T-helper 17 cell (primary cell): ENCODE data around the gene SIK1. TPM values are rescaled to one million over a fixed set of nuclear protein-coding genes. Genes with fewer than 3 reads are reported as not detected.
"Not testable (repeated sequence)": the region's sequence is repeated elsewhere in the genome, so short reads cannot be mapped to it uniquely, and the experiment has no call there.

Source experiments
- ATAC-seq: fragments of 150-1000 bp; cut with Tn5 transposase; 2 replicates; pipeline ENCODE4 v1.10.0; 2021; ENCODE audit warnings: mild to moderate bottlenecking, moderate library complexity
- DNase-seq, 3 donors: peaks; one replicate each; pipeline versions ENCODE4 v3.0.0 to v3.0.0-alpha.2; 2020 to 2021
- H3K9me3 ChIP-seq: one replicate; pipeline ENCODE4 v1.7.0; 2013; ENCODE audit warnings: low read length, mild to moderate bottlenecking; ENCODE audit not compliant: control insufficient read depth, poor library complexity, severe bottlenecking
- H3K27ac Mint-ChIP-seq: one replicate; pipeline ENCODE4 v1.8.0; 2022; ENCODE audit warnings: mild to moderate bottlenecking, moderate library complexity, mixed read lengths
- H3K27me3 Mint-ChIP-seq: one replicate; pipeline ENCODE4 v1.8.0; 2022; ENCODE audit warnings: mixed read lengths
- H3K36me3 Mint-ChIP-seq: one replicate; pipeline ENCODE4 v1.8.0; 2022; ENCODE audit warnings: low read depth, mixed read lengths
- H3K4me1 Mint-ChIP-seq: one replicate; pipeline ENCODE4 v1.8.0; 2022; ENCODE audit warnings: mild to moderate bottlenecking, mixed read lengths
- H3K4me3 Mint-ChIP-seq: one replicate; pipeline ENCODE4 v1.8.0; 2022; ENCODE audit warnings: mild to moderate bottlenecking, moderate library complexity, mixed read lengths
- total RNA-seq, 4 donors: library from RNA in 2 of 4; stranded (reverse) in 2 of 4; gene quantifications; one replicate each; pipeline ENCODE4 v1.2.3 and lab custom pipeline; 2022 to 2026

The SIK1 gene
- total RNA-seq (100 to 1,000 TPM; 229 to 266 TPM), total RNA-seq (lab: John Stamatoyannopoulos, UW) (0.58 to 3.8 reads per million in 2 donors)

GRCh38 chr21:43426404-43427241, at the start of gene SIK1:
TSS of gene SIK1 (minus strand) at chr21:43427131. CDS start at chr21:43426178, 953 bp downstream.
- H3K36me3 Mint-ChIP-seq, H3K27me3 Mint-ChIP-seq, H3K9me3 ChIP-seq, H3K4me1 Mint-ChIP-seq, H3K27ac Mint-ChIP-seq, DNase-seq, H3K4me3 Mint-ChIP-seq: not testable (repeated sequence)
- ATAC-seq, result peak; percentile 8

GRCh38 chr21:43471597-43472242, 44.8 kb upstream of the SIK1 start:
- H3K4me1 Mint-ChIP-seq, DNase-seq, H3K9me3 ChIP-seq, H3K27ac Mint-ChIP-seq, ATAC-seq, H3K27me3 Mint-ChIP-seq, H3K4me3 Mint-ChIP-seq, H3K36me3 Mint-ChIP-seq: not testable (repeated sequence)

DNA sequence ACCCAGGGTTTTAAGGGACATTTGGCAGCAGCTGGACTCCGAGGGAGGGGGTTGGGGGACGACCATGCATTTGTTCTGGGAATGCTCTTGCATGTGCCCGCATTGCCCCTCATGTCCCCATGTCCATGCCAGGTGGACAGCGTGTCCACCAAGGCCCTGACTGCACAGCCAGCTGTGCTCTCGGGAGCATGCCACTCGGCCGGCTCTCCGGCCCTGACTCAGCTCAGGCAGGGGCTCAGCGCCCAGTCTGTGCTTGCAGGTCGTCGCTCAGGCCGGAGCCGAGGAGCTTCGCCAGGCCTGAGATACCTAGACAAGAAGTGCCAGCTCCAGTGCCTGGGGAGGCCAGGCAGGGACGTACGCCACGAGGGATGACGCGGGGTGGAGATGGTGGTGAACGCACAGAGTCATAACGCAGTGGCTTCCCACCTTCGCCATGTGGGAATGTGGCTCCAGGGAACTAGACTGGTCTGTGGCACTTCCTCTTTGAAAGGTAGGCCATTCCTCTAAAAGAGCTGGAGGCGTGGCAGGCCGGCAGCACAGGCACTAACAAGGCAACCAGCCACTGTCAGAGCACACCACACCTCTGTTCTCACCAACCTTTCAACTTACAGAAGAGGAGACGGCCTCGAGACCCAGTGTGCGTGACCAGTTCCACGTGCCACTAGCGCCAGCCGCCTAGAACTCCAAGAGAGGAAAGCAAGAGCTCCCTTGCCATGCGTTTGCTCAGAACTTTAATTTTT, 43.0 kb upstream of the SIK1 start:
- ATAC-seq, DNase-seq, H3K27me3 Mint-ChIP-seq, H3K4me1 Mint-ChIP-seq, H3K9me3 ChIP-seq, H3K4me3 Mint-ChIP-seq, H3K36me3 Mint-ChIP-seq, H3K27ac Mint-ChIP-seq: not testable (repeated sequence)

GRCh38 chr21:43467785-43468184, 40.9 kb upstream of the SIK1 start:
- Mint-ChIP-seq H3K36me3 (no peaks in the 10 kb centered on the region), H3K27me3 (no peaks in the 10 kb centered on the region), H3K4me3 (no peak overlapping the region), H3K27ac (peak overlapping the region; percentile 24), H3K4me1 (no peaks in the 10 kb centered on the region)
- no peaks in the 10 kb centered on the region for H3K9me3 ChIP-seq
- ATAC-seq (no peak), DNase-seq (no peak)

DNA sequence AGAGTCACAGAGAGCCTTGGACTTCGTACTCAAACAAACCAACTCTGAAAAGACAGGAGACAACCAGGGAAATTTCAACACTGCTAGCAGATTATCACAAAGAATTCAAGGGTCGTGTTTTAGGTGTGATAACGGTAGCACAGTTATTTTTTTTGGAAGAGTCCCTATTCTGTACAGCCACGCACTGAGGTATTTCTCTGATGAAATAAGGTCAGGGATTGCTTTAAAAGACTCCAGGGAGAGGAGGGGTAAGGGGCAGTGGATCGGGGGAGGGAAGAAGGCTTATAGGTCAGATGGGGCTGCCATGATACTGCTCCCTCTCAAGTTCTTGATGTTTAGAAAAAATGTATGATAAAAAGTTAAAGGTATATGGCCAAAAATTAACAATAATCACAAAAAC, 38.2 kb upstream of the SIK1 start:
- not testable (repeated sequence) for H3K36me3 Mint-ChIP-seq, ATAC-seq, H3K27ac Mint-ChIP-seq, H3K4me1 Mint-ChIP-seq, H3K27me3 Mint-ChIP-seq, H3K9me3 ChIP-seq, H3K4me3 Mint-ChIP-seq, DNase-seq

- not testable (repeated sequence) for H3K4me1 Mint-ChIP-seq, H3K9me3 ChIP-seq, DNase-seq, H3K36me3 Mint-ChIP-seq, H3K27ac Mint-ChIP-seq, H3K27me3 Mint-ChIP-seq, H3K4me3 Mint-ChIP-seq, ATAC-seq
Observed at GRCh38 chr21:43463498-43464261, 36.7 kb upstream of the SIK1 start.

DNA sequence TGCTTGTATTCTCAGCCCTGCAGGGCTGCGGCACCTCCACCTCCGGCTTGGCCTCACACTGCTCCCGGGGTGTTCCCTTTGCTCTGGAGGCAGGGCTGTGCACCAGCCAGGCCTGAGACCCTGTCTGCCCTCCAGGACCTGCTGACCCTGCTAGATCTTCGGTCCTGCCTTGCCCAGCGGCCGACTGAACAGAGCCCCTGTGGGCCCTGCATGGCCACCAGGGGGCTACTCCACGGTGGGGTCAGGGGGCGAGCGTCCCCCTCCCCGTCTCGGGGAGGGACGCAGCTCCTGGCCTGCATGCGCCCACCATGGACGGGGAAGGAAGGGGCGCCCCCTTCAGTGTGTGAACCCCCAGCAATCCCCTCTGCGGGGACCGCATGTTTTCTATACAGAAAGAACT, 36.0 kb upstream of the SIK1 start:
- H3K4me1 Mint-ChIP-seq, ATAC-seq, H3K36me3 Mint-ChIP-seq, H3K9me3 ChIP-seq, DNase-seq, H3K27me3 Mint-ChIP-seq, H3K4me3 Mint-ChIP-seq, H3K27ac Mint-ChIP-seq: not testable (repeated sequence)

DNA sequence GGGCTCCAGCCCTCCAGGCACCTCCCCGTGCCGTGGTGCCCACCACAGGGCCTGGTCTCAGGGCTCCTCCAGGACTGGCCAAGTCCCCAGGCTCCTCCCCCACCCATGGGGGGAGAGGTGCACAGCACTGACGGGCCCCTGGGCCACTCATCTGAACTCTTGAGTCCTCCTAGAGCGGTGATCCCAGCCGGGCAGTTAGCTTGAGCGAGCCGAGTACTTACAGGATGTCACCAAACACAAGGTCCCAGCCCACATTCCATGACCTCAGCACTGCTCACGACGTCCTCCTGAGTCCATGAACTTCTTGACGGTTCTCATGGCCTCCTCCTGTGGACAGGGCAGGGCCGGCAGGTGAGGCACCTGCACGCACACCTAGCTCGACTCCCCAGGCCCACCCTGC, 33.5 kb upstream of the SIK1 start:
- DNase-seq, H3K27ac Mint-ChIP-seq, H3K9me3 ChIP-seq, H3K27me3 Mint-ChIP-seq, H3K36me3 Mint-ChIP-seq, ATAC-seq, H3K4me1 Mint-ChIP-seq, H3K4me3 Mint-ChIP-seq: not testable (repeated sequence)

- H3K27ac Mint-ChIP-seq, H3K4me1 Mint-ChIP-seq, H3K27me3 Mint-ChIP-seq, ATAC-seq, H3K36me3 Mint-ChIP-seq, H3K9me3 ChIP-seq, H3K4me3 Mint-ChIP-seq, DNase-seq: not testable (repeated sequence)
Observed at GRCh38 chr21:43458995-43459394, 32.1 kb upstream of the SIK1 start.

DNA sequence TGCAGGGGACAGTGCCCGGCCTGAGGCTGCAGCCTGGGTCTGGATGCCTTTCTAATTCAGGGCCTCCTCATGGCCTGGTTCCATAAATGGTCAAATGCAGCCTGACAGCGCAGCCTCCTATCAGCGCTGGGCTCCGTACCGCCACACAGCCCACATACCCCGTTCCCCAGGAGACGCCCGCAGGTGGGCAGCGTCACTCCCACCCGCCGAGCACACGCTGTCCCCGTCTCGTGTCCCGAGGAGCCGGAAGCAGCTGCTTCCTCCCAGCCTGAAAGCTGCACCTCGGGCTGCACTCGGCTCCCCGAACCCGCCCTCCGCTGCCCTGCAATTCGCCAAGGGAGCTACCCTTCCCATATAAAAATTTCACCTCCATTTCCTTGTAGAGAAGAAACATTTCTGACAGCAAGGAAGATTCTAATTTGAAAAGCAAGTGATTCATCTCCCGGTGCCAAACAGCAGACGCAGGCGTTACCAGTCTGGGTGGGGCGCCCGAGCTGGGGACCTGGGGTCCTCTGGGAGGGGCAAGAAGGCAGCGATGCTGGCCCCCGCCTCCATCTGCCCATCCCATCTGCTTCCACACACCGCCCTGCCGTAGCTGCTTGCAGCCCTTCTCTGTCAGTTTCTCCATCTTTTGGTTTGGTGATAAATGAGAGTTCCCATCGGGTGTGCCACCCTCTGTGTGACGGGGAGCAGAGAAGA, 29.8 kb upstream of the SIK1 start:
- not testable (repeated sequence) for ATAC-seq, H3K36me3 Mint-ChIP-seq, H3K4me3 Mint-ChIP-seq, H3K27me3 Mint-ChIP-seq, DNase-seq, H3K9me3 ChIP-seq, H3K27ac Mint-ChIP-seq, H3K4me1 Mint-ChIP-seq

- not testable (repeated sequence) for H3K36me3 Mint-ChIP-seq, H3K27me3 Mint-ChIP-seq, H3K4me3 Mint-ChIP-seq, DNase-seq, H3K4me1 Mint-ChIP-seq, ATAC-seq, H3K9me3 ChIP-seq, H3K27ac Mint-ChIP-seq
Observed at GRCh38 chr21:43455717-43456116, 28.8 kb upstream of the SIK1 start.

DNA sequence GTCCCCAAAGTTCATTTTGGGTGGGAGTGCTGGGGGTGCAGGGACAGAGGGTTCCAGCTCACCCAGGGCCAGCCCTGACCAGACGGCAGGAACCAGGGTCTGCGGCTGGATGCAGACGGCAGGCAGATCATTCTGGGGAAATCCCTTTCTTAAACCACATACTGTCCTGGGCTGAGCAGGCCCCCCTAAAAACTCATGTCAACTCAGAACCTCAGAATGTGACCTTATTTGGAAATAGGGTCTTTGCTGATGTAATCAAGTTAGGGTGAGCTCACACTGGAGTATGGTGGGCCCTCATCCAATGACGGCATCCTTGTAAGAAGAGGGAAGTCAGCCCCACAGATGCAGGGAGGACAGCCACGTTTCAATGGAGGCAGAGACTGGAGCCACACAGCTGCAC, 27.2 kb upstream of the SIK1 start:
- peak; percentile 50 for ATAC-seq

More for the DNA sequence above, 27.2 kb upstream of the SIK1 start:
- not testable (repeated sequence) for H3K9me3 ChIP-seq, DNase-seq, H3K36me3 Mint-ChIP-seq, H3K27me3 Mint-ChIP-seq, H3K27ac Mint-ChIP-seq, H3K4me3 Mint-ChIP-seq, H3K4me1 Mint-ChIP-seq
